GM11168 (cell line): ENCODE measurements around the gene FCN1.
"Not testable (repeated sequence)": the region's sequence is repeated elsewhere in the genome, so short reads cannot be mapped to it uniquely, and the experiment has no call there.

Experiments
- in situ Hi-C: fragments of 300-500 bp; cut with MboI; formaldehyde crosslinking; loops from one replicate; pipeline ENCODE4 v1.12.0; 2022; ENCODE audit warnings: low sequenced_read_pairs; ENCODE audit not compliant: unreplicated experiment

FCN1 gene

DNA sequence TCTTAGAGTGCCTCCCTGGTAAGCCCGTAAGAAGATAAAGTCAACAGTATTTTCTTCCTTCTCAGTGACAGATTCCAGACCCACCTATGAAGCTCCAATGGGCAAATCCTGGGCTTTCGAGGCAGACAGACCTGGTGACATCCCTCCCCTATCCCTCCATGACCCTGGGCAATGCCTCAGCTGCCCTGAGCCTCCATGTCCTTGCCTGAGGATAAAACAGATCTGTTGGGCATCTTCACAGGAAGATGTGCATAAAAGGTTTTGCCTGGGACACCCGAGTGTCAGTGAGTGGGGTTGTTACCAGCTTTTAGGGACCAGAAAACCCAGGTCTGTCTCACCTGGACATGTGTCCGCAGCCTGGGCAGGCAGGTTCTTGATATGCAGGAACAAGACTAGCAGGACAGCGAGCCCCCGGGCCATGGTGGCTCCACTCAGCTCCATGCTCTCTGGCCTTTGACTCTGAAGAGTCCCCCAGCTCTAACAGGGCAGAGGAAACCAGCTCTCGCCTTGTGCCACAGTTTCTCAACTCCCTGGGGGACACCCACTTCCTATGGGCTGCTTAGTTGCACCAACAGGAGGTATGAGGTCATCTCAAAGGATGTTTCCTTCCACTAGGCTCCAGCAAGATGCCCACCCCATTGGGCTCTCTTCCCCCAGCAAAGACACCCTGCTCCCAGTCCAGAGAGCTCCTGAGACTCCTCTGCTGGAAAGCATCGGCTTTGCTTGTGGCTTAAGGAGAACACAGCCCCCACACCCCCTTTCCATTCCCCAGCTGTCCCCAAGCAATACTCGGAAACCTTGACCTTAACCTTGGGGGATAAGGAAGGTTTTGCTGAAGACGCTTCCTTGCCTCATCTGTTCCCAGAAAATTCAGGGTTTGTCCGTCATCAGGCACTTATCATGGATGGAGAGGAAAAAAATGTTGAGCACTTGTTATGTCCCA is at the start of gene FCN1:
TSS of gene FCN1 (minus strand) at position 482 of the 943 bp plus-strand sequence. CDS start at position 441, 41 bp downstream.
- in situ Hi-C loops, result no loop called here

DNA sequence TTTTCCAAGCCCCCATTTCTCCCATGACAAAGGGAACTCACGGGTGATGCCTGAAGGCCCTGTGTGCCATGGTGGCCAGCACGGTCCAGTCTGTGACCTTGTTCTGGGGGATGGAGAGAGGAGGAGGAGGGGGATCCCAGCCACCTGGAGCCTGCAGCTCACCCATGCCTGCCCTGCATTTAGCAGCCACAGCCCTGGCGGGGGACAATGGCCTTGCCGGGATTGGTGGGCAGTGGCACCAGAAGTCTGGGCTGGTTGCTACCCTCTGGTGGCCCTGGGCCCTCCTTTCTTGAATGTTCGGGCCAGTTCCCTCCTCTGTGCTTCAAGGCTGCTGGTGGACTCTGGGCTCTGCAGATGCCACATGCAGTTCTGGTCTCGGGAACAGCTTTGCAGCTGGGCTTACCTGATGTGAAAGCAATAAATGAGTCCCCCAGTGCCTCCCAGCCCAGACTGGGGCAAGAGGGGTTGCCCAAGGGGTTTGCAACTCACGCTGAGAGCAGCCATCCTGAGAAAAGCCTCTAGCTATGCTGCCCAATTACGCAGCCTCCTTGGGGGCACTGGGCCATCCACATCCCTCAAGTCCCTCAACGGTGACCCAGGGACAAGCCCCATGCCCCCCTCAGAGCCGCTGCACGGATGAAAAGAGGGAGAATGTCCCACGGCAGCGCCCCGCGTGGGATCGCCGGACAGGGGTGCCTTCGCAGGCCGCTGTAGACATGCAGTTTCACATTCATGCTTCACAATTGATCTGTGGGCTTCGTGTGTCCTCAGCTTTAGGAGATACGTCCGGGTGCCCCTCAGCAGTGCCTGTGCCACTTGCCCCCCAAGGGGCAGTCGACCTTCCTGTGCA is 49.2 kb upstream of the FCN1 start:
- in situ Hi-C loops, result no loop called here

DNA sequence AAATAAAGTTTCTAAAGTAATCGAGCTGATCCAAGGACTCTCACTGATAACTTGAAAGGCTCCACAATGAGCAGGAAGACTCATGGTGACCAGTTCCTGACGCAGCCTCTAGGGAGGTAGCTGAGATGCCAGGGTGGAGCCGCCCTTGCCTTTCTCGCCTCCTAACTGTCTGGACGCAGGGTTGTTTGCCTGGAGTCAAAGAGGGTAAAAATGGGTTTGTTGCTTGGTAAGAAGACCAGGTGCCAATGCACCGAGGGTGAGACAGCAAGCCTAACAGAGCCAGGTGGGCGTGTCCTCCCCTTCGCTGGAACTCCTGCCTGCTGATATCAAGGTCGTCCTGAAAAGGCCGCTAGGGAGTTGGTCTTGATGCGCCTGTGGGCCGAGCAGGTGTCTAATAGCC is 48.6 kb upstream of the FCN1 start:
- in situ Hi-C loops, result no loop called here

- in situ Hi-C loops, result no loop called here
These were observed 48.1 kb upstream of the FCN1 start for GRCh38 chr9:134965851-134966250.

DNA sequence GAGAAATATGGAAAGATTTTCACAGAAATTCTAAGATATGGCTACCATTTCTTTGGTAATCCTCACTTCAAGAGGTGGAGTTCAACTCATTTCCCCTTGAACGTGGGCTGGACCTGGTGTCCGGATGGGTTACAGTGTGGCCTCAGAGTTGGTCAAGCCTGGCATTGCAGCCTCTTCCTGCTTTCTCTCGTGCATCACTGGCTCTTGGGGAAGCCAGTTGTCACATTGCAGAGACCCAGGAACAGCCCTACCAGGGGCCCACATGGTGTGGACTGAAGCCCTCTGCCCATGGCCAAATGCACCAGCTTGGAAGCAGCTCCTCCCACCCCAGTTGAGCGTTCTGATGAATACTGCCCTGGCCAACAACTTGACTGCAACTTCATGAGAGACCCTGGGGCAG is 47.7 kb upstream of the FCN1 start:
- in situ Hi-C loops, result no loop called here

- in situ Hi-C loops, result no loop called here
These were observed 46.8 kb upstream of the FCN1 start for GRCh38 chr9:134964271-134965055.

GRCh38 chr9:134963546-134963945 is 45.8 kb upstream of the FCN1 start:
- in situ Hi-C loops, result no loop called here

- in situ Hi-C loops, result no loop called here
These were observed 45.3 kb upstream of the FCN1 start for GRCh38 chr9:134962973-134963364.

DNA sequence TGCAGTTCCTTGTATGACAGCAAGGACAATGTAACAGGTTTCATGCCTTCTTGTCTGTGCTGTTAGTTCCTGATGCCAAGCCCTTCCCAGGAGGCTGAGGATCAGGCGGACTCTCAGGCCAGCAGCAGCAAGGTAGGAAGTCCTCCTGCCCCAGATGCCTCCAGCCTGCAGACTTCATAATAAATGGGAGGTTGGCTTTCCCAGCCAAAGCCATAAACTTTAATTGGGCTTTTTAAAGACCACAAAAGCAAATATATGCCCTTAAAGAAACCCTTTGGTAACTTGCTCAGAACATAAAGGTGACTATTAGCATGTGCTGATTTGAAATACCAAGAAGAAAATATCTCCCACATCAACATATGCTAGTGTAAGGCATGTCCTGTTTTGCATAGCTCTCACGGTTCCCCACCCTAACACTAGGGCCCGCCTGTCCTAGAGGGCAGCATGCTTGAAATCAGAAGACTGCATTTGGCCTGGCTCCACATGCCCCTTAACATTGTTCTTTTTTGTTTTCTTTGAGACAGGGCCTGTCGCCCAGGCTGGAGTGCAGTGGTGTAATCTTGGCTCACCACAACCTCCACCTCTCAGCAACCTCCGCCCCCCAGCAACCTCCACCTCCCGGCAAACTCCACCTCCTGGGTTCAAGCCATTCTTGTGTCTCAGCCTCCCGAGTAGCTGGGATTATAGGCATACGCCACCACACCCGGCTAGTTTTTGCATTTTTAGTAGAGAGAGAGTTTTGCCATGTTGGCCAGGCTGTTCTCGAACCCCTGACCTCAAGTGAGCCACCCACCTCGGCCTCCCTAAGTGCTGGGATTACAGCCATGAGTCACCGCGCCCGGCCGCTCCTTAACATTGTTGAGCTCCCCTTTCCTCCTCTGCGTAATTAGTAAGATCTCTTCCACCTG is 44.6 kb upstream of the FCN1 start:
- in situ Hi-C loops, result no loop called here

- in situ Hi-C loops, result no loop called here
These were observed 43.8 kb upstream of the FCN1 start for GRCh38 chr9:134961331-134962064.

- in situ Hi-C loops, result no loop called here
These were observed 43.0 kb upstream of the FCN1 start for GRCh38 chr9:134960701-134961181.

GRCh38 chr9:134959971-134960310 is 42.2 kb upstream of the FCN1 start:
- in situ Hi-C loops, result no loop called here

DNA sequence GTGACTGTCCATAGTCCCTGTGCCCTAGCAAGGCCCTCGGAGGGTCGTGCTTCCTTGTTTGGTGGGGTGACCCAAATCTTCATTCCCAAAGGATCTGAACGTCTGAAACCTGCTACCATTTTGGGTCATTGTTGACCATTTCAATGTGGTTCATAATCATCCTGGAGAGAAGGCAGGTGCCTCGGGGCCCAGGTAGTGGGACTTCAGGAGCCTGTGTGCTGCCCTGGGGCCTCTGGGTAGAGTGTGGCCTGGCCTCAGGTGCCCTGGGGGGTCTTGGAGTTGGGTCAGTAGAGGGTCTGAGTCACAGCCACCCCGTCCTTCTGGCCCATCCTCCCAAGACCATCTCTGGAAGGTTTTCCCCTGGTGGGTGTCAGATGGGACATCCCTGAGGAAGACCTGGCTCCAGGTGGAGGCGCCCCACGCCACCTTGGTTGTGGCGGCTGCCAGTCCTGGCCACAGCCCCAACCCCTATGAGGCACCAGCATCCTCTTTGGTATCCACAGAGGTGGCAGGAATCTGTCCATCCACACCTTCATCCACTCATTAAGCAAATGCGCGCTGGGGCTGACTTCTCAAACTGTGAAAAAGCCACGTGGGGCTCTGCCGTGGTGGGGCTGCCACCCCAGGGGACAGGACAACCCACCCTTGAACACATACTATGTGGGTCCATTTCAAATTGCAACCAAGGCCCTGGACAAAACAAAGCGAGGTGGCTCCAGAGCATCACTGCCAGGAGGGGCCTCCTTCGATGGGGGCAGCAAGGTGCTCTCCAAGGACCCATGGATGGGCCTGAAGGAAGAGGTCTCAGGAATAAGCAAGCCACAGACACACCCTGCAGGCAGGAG is 41.6 kb upstream of the FCN1 start:
- in situ Hi-C loops, result no loop called here

- in situ Hi-C loops, result no loop called here
These were observed 40.2 kb upstream of the FCN1 start for GRCh38 chr9:134957945-134958227.

- in situ Hi-C loops, result no loop called here
These were observed 39.6 kb upstream of the FCN1 start for GRCh38 chr9:134957165-134957944.

DNA sequence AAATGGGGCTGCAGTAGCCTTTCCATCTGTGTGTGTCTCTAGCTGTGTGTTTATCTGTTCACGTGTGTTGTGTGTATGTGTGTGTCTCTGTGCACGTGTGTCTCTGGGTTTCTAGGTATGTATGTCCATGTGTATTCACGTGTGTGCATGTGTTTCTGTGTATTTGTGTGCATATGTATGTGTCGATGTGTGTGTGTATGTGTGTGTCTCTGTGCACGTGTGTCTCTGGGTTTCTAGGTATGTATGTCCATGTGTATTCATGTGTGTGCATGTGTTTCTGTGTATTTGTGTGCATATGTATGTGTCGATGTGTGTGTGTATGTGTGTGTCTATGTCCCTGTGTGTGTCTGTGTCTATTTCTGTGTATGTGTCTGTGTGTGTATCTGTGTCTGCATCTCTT is 38.7 kb upstream of the FCN1 start:
- in situ Hi-C loops, result not testable (repeated sequence)

DNA sequence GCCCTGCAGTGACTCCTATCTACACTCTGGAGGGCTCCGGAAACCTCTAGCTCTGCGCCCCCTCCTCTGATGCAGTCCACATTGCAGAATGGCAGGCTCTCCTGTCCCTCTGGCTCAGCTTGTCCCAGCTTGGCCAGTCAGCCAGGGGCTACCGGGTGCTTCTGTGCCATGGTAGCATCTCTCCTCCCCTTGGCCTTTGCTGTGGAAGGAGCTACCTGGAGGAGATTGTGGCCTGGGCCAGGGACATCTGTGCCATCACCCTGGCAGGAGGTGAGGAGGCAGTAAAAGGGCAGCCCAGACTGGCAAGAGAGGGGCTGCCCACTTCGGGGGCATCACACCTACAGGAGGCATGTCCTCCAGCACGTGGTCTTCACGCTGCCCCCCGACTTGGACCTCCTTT is 38.1 kb upstream of the FCN1 start:
- in situ Hi-C loops, result no loop called here
